Measurements from ENCODE around the gene RABGAP1L.

Gene RABGAP1L

GRCh38 chr1:174660476-174660875, 501.2 kb downstream of the RABGAP1L start:
- no peak overlapping the region for H3K4me3 ChIP-seq (ENCODE audit: low read length)
- no peak for DNase-seq (ENCODE audit: low read depth)
- TF ChIP-seq CTCF (IDR thresholded peaks at IDR 0.05; ENCODE audit: insufficient read depth, low read depth, low read length, missing control alignments): no peak

- no peak overlapping the region for H3K4me3 ChIP-seq (ENCODE audit: low read length)
- peak; percentile 4 for DNase-seq (ENCODE audit: low read depth)
- TF ChIP-seq CTCF (IDR thresholded peaks at IDR 0.05; ENCODE audit: insufficient read depth, low read depth, low read length, missing control alignments): no peak
Observed at GRCh38 chr1:174663358-174663757, 504.0 kb downstream of the RABGAP1L start.

GRCh38 chr1:174666248-174666647, 506.9 kb downstream of the RABGAP1L start:
- TF ChIP-seq CTCF (IDR thresholded peaks at IDR 0.05; ENCODE audit: insufficient read depth, low read depth, low read length, missing control alignments): no peak
- H3K4me3 ChIP-seq (ENCODE audit: low read length): no peak overlapping the region
- DNase-seq (ENCODE audit: low read depth): no peak

GRCh38 chr1:174671826-174672225, 512.5 kb downstream of the RABGAP1L start:
- H3K4me3 ChIP-seq (ENCODE audit: low read length): no peak overlapping the region
- TF ChIP-seq CTCF (IDR thresholded peaks at IDR 0.05; ENCODE audit: insufficient read depth, low read depth, low read length, missing control alignments): no peak
- peak; percentile 15 for DNase-seq (ENCODE audit: low read depth)

GRCh38 chr1:174676856-174677255, 517.5 kb downstream of the RABGAP1L start:
- H3K4me3 ChIP-seq (ENCODE audit: low read length): no peak overlapping the region
- no peak for TF ChIP-seq CTCF (IDR thresholded peaks at IDR 0.05; ENCODE audit: insufficient read depth, low read depth, low read length, missing control alignments)
- DNase-seq (ENCODE audit: low read depth): no peak

GRCh38 chr1:174678657-174679056, 519.3 kb downstream of the RABGAP1L start:
- TF ChIP-seq CTCF (IDR thresholded peaks at IDR 0.05; ENCODE audit: insufficient read depth, low read depth, low read length, missing control alignments): no peak
- no peak for DNase-seq (ENCODE audit: low read depth)
- no peak overlapping the region for H3K4me3 ChIP-seq (ENCODE audit: low read length)

- H3K4me3 ChIP-seq (ENCODE audit: low read length): no peak overlapping the region
- no peak for TF ChIP-seq CTCF (IDR thresholded peaks at IDR 0.05; ENCODE audit: insufficient read depth, low read depth, low read length, missing control alignments)
- peak; percentile 4 for DNase-seq (ENCODE audit: low read depth)
Observed at GRCh38 chr1:174680101-174680500, 520.8 kb downstream of the RABGAP1L start.
